ENCODE data around the gene IDE.

Gene IDE

DNA sequence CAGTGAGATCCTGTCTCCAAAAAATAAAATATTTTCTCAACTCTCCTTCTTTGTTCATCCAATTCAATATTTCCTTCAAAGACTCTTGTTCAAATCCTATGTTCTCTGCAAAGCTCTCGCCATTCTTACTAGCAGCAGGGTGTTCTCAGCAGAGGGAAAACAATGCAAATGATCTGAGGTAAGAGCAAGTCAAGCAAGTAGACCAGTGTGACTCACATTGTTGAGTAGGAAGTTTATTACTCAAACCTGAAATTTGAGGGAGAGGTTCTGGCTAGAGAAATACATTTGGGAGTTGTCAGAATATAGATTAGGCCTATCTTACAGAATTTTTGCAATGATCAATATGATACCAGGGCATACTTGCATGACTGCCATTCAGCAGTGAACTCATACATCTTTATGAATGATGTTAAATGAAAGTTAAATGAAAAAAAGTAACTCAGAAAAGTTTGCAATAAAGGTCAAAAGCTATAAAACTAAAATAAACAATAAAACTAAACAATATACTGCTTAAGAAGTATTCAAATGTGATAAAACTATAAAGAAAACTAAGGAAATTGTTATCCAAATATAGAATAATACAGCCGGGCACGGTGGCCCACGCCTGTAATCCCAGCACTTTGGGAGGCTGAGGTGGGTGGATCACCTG is 5.8 kb downstream of the IDE start:
- peak; percentile 62 for DNase-seq (ENCODE audit: low read depth)
- TF ChIP-seq, protein P1, sequence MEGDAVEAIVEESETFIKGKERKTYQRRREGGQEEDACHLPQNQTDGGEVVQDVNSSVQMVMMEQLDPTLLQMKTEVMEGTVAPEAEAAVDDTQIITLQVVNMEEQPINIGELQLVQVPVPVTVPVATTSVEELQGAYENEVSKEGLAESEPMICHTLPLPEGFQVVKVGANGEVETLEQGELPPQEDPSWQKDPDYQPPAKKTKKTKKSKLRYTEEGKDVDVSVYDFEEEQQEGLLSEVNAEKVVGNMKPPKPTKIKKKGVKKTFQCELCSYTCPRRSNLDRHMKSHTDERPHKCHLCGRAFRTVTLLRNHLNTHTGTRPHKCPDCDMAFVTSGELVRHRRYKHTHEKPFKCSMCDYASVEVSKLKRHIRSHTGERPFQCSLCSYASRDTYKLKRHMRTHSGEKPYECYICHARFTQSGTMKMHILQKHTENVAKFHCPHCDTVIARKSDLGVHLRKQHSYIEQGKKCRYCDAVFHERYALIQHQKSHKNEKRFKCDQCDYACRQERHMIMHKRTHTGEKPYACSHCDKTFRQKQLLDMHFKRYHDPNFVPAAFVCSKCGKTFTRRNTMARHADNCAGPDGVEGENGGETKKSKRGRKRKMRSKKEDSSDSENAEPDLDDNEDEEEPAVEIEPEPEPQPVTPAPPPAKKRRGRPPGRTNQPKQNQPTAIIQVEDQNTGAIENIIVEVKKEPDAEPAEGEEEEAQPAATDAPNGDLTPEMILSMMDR (conservative IDR thresholded peaks at IDR 0.05; ENCODE audit: control insufficient read depth, insufficient read depth, low read depth, low read length) = no peak
- no peak overlapping the region for H3K4me3 ChIP-seq (ENCODE audit: control insufficient read depth, low read depth, low read length)

DNA sequence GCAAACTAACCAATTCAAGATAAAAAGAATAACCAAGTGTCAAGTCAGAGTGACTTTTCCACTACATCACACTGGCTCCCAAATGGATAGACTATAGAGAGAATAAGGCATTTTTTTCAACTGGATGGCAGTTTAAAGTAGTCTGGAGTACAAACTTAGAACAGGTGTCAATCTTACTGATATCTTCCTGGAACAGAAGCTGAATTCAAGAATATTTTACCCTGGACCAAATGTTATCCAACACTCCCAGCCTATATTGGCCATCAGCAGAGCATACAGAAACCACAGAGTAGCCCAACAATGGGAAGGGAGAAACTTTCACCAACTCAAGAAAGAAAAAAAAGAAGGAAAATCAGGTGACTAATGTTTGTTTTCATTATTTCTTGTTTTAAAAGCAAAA is 11.5 kb downstream of the IDE start:
- no peak overlapping the region for H3K4me3 ChIP-seq (ENCODE audit: control insufficient read depth, low read depth, low read length)
- DNase-seq (ENCODE audit: low read depth) = no peak
- TF ChIP-seq, protein P1 (conservative IDR thresholded peaks at IDR 0.05; ENCODE audit: control insufficient read depth, insufficient read depth, low read depth, low read length) = no peak

DNA sequence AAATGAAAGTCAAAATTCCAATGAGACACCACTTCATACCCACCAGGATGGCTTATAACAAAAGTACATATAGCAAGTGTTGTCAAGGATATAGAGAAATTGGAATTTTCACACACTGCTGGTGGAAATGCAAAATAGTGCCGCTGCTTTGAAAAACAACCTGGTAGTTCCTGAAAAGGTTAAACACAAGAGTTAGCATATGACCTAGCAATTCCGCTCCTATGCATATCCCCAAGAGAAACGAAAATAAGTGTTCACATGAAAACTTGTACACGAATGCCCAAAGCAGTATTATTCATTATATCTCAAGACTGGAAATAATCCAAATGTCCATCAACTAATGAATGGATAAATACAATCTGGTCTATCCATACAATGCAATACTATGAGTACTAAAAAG is 14.8 kb downstream of the IDE start:
- TF ChIP-seq, protein P1 (conservative IDR thresholded peaks at IDR 0.05; ENCODE audit: control insufficient read depth, insufficient read depth, low read depth, low read length) = no peak

DNA sequence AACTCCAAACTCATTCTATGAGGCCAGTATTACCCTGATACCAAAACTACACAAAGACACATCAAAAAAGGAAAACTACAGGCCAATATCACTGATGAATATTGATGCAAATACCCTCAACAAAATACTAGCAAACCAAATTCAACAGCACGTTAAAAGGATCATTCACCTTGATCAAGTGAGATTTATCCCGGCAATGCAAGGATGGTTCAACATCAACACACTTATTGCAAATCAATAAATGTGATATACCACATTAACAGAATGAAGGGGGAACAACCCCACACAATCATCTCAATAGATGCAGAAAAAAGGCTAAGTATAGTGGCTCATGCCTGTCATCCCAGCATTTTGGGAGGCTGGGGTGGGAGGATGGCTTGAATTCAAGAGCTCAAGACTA is 19.9 kb downstream of the IDE start:
- TF ChIP-seq, protein P1 (conservative IDR thresholded peaks at IDR 0.05; ENCODE audit: control insufficient read depth, insufficient read depth, low read depth, low read length) = no peak
- no peak overlapping the region for H3K4me3 ChIP-seq (ENCODE audit: control insufficient read depth, low read depth, low read length)
- no peak for DNase-seq (ENCODE audit: low read depth)

More for the DNA sequence above, 14.8 kb downstream of the IDE start:
- DNase-seq (ENCODE audit: low read depth) = no peak
- H3K4me3 ChIP-seq (ENCODE audit: control insufficient read depth, low read depth, low read length) = no peak overlapping the region

DNA sequence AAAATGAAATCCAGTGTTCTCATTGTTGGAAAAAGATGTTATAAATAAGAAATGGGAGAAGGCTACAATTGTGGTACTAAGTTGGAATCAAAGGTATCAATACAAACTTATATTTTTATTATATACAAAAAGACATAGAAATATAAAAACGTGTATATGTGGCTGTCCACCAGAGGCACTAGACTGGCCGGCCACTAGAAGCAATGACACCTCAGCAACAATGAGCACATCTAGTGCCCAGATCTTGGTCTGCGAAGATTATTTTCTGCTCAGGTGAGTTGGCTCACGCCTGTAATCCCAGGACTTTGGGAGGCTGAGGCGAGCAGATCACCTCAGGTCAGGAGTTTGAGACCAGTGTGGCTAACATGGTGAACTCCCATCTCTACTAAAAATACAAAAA is 21.6 kb downstream of the IDE start:
- TF ChIP-seq, protein P1 (conservative IDR thresholded peaks at IDR 0.05; ENCODE audit: control insufficient read depth, insufficient read depth, low read depth, low read length) = peak; percentile 36
- DNase-seq (ENCODE audit: low read depth) = no peak
- no peak overlapping the region for H3K4me3 ChIP-seq (ENCODE audit: control insufficient read depth, low read depth, low read length)

DNA sequence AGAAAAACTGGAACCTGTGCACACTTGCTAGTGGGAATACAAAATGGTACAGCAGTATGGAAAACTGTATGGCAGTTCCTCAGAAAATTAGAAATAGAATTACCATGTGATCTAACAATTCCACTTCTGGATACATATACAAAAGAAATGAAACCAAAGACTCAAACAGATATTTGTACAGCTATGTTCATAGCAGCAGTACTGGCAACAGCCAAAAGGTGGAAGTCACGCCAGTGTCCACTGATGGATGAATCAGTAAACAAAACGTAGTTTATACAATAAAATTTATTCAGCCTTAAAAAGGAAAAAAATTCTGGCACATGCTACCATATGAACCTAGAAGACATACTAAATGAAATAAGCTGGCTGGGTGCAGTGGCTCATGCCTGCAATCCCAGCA is 23.0 kb downstream of the IDE start:
- DNase-seq (ENCODE audit: low read depth) = no peak
- H3K4me3 ChIP-seq (ENCODE audit: control insufficient read depth, low read depth, low read length) = no peak overlapping the region
- TF ChIP-seq, protein P1 (conservative IDR thresholded peaks at IDR 0.05; ENCODE audit: control insufficient read depth, insufficient read depth, low read depth, low read length) = no peak

DNA sequence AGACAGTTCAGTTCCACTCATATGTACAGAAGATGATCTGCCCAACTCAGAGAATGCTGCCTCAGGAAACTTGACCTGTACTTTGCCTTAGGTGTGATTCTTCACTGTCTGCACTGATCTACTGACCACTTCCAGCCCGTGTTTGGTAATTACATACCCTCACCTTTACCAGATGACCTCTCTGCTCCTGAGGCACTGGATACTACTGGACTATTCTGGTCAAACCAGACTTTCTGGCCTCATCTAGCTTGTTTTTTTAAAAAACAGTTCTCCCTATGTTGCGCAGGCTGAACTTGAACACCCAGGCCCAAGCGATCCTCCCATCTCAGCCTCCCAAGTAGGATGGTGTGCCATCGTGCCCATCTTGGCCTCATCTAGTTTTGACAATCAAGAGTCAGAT is 26.2 kb downstream of the IDE start:
- TF ChIP-seq, protein P1 (conservative IDR thresholded peaks at IDR 0.05; ENCODE audit: control insufficient read depth, insufficient read depth, low read depth, low read length) = no peak
- no peak for DNase-seq (ENCODE audit: low read depth)
- no peak overlapping the region for H3K4me3 ChIP-seq (ENCODE audit: control insufficient read depth, low read depth, low read length)
